GM20431 (cell line): ENCODE results near the gene ZMYND11.
"Not testable (repeated sequence)": the region's sequence is repeated elsewhere in the genome, so short reads cannot be mapped to it uniquely, and the experiment has no call there.

Experiments used
- in situ Hi-C: fragments of 300-500 bp; cut with MseI, MboI; formaldehyde crosslinking; loops from one replicate; pipeline ENCODE4 v1.15.0; 2020; ENCODE audit warnings: low sequenced_read_pairs; ENCODE audit not compliant: unreplicated experiment

The ZMYND11 gene

GRCh38 chr10:132946-133898 lies 2.0 kb upstream of the ZMYND11 start:
- in situ Hi-C loops = no loop called here

- in situ Hi-C loops = no loop called here
These were observed 766 bp upstream of the ZMYND11 start for GRCh38 chr10:134247-135131.

GRCh38 chr10:135601-136464 lies 578 bp downstream of the ZMYND11 start:
- in situ Hi-C loops = no loop called here

- in situ Hi-C loops = no loop called here
These were observed 1.2 kb downstream of the ZMYND11 start for GRCh38 chr10:136465-136762.

GRCh38 chr10:137031-137430 lies 1.8 kb downstream of the ZMYND11 start:
- in situ Hi-C loops = no loop called here

- in situ Hi-C loops = no loop called here
These were observed 2.4 kb downstream of the ZMYND11 start for GRCh38 chr10:137606-138005.

- in situ Hi-C loops = no loop called here
These were observed 7.1 kb downstream of the ZMYND11 start for GRCh38 chr10:142371-142770.

- in situ Hi-C loops = no loop called here
These were observed 17.7 kb downstream of the ZMYND11 start for GRCh38 chr10:152915-153314.

- in situ Hi-C loops = no loop called here
These were observed 19.1 kb downstream of the ZMYND11 start for GRCh38 chr10:154348-154747.

- in situ Hi-C loops = no loop called here
These were observed 32.1 kb downstream of the ZMYND11 start for GRCh38 chr10:167383-167782.

- in situ Hi-C loops = no loop called here
These were observed 38.5 kb downstream of the ZMYND11 start for GRCh38 chr10:173741-174140.

- in situ Hi-C loops = no loop called here
These were observed 41.4 kb downstream of the ZMYND11 start for GRCh38 chr10:176677-177076.

- in situ Hi-C loops = no loop called here
These were observed 43.0 kb downstream of the ZMYND11 start for GRCh38 chr10:178208-178607.

GRCh38 chr10:178723-179122 lies 43.5 kb downstream of the ZMYND11 start:
- in situ Hi-C loops = no loop called here

- in situ Hi-C loops = no loop called here
These were observed 47.4 kb downstream of the ZMYND11 start for GRCh38 chr10:182441-183201.

- in situ Hi-C loops = no loop called here
These were observed 48.9 kb downstream of the ZMYND11 start for GRCh38 chr10:184174-184573.

- in situ Hi-C loops = no loop called here
These were observed 49.7 kb downstream of the ZMYND11 start for GRCh38 chr10:184911-185310.

- in situ Hi-C loops = not testable (repeated sequence)
These were observed 50.3 kb downstream of the ZMYND11 start for GRCh38 chr10:185571-185970.

GRCh38 chr10:186911-187310 lies 51.7 kb downstream of the ZMYND11 start:
- in situ Hi-C loops = no loop called here

- in situ Hi-C loops = no loop called here
These were observed 53.3 kb downstream of the ZMYND11 start for GRCh38 chr10:188546-188945.
